Body of pancreas (tissue), 4 donors: ENCODE results near the gene SUPT3H.

Experiments used
- POLR2A ChIP-seq, 3 donors: fragments of 450-650 bp; IDR thresholded peaks; one replicate each; pipeline ENCODE4 v1.6.1; 2016; ENCODE audit warnings: antibody characterized with exemption in 3 of 3, mild to moderate bottlenecking in 2 of 3
- TF ChIP-seq, protein P1 (sequence below), 7 experiments: fragments of 450-650 bp in 4 of 7; fragments of 200-600 bp in 3 of 7; sonication (generic) in 3 of 7; IDR thresholded peaks; one replicate each; pipeline ENCODE4 v1.5.1; 2016 to 2019; ENCODE audit warnings: antibody characterized with exemption in 7 of 7

DNA sequence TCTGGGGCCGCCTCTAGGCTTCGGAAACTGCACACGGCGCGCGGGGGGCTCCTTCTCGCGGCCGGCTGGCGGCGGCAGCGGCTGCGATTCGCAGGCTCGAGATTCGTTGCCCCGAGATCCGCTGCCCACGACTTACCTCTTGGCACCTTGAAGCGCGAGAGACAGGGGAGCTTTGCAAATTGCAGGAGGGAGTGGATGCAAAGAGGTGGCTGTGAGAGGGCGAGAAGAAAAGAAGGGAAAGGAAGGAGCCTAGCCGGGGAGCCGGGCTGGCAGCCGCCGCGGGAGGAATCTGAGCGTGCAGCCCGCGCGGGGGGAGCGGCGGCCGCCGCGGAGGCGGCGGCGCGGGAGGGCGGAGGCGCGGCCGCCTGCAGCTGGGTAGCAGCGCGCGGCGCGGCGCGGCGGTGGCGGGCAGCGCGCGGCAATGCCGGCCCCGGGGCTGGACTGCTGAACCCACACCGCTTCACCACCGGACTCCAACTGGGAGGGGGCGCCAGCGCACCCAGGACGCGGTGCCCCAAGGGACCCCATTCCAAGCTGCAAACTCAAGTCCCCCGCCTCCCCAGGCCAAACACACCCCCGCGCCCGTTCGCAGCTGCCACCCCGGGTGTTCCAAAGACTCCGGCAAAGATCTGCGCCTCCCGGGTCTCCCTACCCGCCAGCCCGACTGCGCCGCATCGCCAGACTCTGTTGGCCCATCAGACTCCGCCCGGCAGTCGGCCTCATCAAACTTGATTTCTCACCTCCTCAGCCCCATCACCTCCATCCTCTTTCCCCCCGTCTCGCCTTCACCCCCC, 44.2 kb upstream of the SUPT3H start:
- TF ChIP-seq POLR2A (IDR thresholded peaks at IDR 0.05) = no peak
- TF ChIP-seq, protein P1, sequence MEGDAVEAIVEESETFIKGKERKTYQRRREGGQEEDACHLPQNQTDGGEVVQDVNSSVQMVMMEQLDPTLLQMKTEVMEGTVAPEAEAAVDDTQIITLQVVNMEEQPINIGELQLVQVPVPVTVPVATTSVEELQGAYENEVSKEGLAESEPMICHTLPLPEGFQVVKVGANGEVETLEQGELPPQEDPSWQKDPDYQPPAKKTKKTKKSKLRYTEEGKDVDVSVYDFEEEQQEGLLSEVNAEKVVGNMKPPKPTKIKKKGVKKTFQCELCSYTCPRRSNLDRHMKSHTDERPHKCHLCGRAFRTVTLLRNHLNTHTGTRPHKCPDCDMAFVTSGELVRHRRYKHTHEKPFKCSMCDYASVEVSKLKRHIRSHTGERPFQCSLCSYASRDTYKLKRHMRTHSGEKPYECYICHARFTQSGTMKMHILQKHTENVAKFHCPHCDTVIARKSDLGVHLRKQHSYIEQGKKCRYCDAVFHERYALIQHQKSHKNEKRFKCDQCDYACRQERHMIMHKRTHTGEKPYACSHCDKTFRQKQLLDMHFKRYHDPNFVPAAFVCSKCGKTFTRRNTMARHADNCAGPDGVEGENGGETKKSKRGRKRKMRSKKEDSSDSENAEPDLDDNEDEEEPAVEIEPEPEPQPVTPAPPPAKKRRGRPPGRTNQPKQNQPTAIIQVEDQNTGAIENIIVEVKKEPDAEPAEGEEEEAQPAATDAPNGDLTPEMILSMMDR (IDR thresholded peaks at IDR 0.05) = no peak
